PC-3 (cell line): ENCODE results near the gene SVIL. TPM values are rescaled to one million over a fixed set of nuclear protein-coding genes. Genes with fewer than 3 reads are reported as not detected.

ENCODE experiments used
- ATAC-seq: fragments of 200-7000 bp; cut with Tn5 transposase; 2 replicates; pipeline ENCODE4 v1.9.1; 2020; ENCODE audit warnings: mild to moderate bottlenecking, moderate library complexity
- BruUV-seq: library from RNA; stranded (reverse); fragments of 400-500 nt; replicated peaks from 2 replicates; lab custom pipeline; 2021; lab: Mats Ljungman, UMichigan
- CTCF ChIA-PET: fragments of 300-600 bp; sonication (Branson Sonifier 250); formaldehyde crosslinking; loops from one replicate; lab custom pipeline; 2022; ENCODE audit warnings: antibody characterized with exemption; lab: Charles Lee
- POLR2A ChIA-PET: fragments of 300-600 bp; sonication (Branson Sonifier 250); formaldehyde crosslinking; loops from one replicate; lab custom pipeline; 2022; ENCODE audit warnings: antibody characterized with exemption; ENCODE audit not compliant: unreplicated experiment; lab: Charles Lee
- DNase-seq: peaks from one replicate; pipeline ENCODE4 v3.0.0-alpha.2; 2015
- H2AFZ ChIP-seq: fragments of 300-600 bp; sonication (generic); 2 replicates; pipeline ENCODE4 v1.6.0; 2016; ENCODE audit warnings: antibody characterized with exemption, low read length
- H3F3A ChIP-seq: fragments of 300-600 bp; sonication (generic); one replicate; pipeline ENCODE4 v1.6.0; 2017; ENCODE audit warnings: antibody characterized with exemption, low read length, control low read depth, mild to moderate bottlenecking; ENCODE audit not compliant: unreplicated experiment
- H3K27ac ChIP-seq: fragments of 300-600 bp; sonication (generic); 2 replicates; pipeline ENCODE4 v1.5.1; 2016; ENCODE audit warnings: mild to moderate bottlenecking, low read length
- H3K27me3 ChIP-seq: fragments of 300-600 bp; sonication (generic); 2 replicates; pipeline ENCODE4 v1.6.1; 2016; ENCODE audit warnings: low read length, mixed read lengths
- H3K36me3 ChIP-seq: fragments of 300-600 bp; sonication (generic); 2 replicates; pipeline ENCODE4 v1.6.1; 2016; ENCODE audit warnings: low read depth, mixed run types, low read length, mixed read lengths
- H3K4me1 ChIP-seq: fragments of 300-600 bp; sonication (generic); 2 replicates; pipeline ENCODE4 v1.5.1; 2016; ENCODE audit warnings: low read length; ENCODE audit not compliant: insufficient read depth
- H3K4me2 ChIP-seq: fragments of 300-600 bp; sonication (generic); 2 replicates; pipeline ENCODE4 v1.6.0; 2016; ENCODE audit warnings: low read length
- H3K4me3 ChIP-seq: fragments of 300-600 bp; sonication (generic); 2 replicates; pipeline ENCODE4 v1.5.1; 2016; ENCODE audit warnings: mild to moderate bottlenecking, low read length, mixed read lengths
- H3K79me2 ChIP-seq: fragments of 300-600 bp; sonication (generic); 2 replicates; pipeline ENCODE4 v1.6.1; 2017; ENCODE audit warnings: low read length, mixed read lengths
- H3K9ac ChIP-seq: fragments of 300-600 bp; sonication (generic); 2 replicates; pipeline ENCODE4 v1.6.0; 2016; ENCODE audit warnings: mild to moderate bottlenecking, low read length
- H3K9me2 ChIP-seq: fragments of 300-600 bp; sonication (generic); replicated peaks from 2 replicates; pipeline ENCODE4 v1.6.1; 2016; ENCODE audit warnings: mixed run types, low read length, mixed read lengths
- H3K9me3 ChIP-seq: fragments of 300-600 bp; sonication (generic); 2 replicates; pipeline ENCODE4 v1.6.1; 2016; ENCODE audit warnings: low read length, mixed read lengths
- H4K20me1 ChIP-seq: fragments of 300-600 bp; sonication (generic); 2 replicates; pipeline ENCODE4 v1.6.1; 2016; ENCODE audit warnings: low read length, mixed read lengths
- CTCF ChIP-seq: fragments of 300-600 bp; sonication (generic); conservative IDR thresholded peaks from 2 replicates; pipeline ENCODE4 v1.5.1; 2017; ENCODE audit warnings: antibody characterized with exemption, low read depth, mild to moderate bottlenecking, low read length
- EZH2 ChIP-seq: fragments of 300-600 bp; sonication (generic); IDR thresholded peaks from one replicate; pipeline ENCODE4 v1.6.1; 2017; ENCODE audit warnings: antibody characterized with exemption, mild to moderate bottlenecking, low read length; ENCODE audit not compliant: unreplicated experiment
- EZH2phosphoT487 ChIP-seq: fragments of 300-600 bp; sonication (generic); IDR thresholded peaks from 2 replicates; pipeline ENCODE4 v1.6.1; 2018; ENCODE audit warnings: mild to moderate bottlenecking, antibody characterized with exemption, low read length, borderline replicate concordance
- intact Hi-C: fragments of 100-400 bp; cut with micrococcal nuclease; formaldehyde crosslinking; loops from 2 replicates; pipeline ENCODE4 v1.9.0; 2023
- total RNA-seq: library from RNA; depleted of rRNA; stranded (reverse); fragments of >200 nt; gene quantifications from 2 replicates; pipeline ENCODE4 v1.2.3, GENCODE V29; 2014

The SVIL gene
- total RNA-seq, 1 experiment from 2014 or later, result 19.2 TPM

- POLR2A ChIA-PET, result no interaction called here
- Histone ChIP-seq H4K20me1 (no peaks in the 10 kb centered on the region), H2AFZ (no peak overlapping the region), H3K4me2 (no peak overlapping the region), H3K4me3 (no peak overlapping the region), H3K36me3 (no peaks in the 10 kb centered on the region), H3K4me1 (peaks cover 6% of the 10 kb centered on the region; the same call in 1 of the 2 replicates), H3K27me3 (no peaks in the 10 kb centered on the region), H3K9me2 (no peaks in the 10 kb centered on the region), H3K79me2 (no peaks in the 10 kb centered on the region), H3K9me3 (no peaks in the 10 kb centered on the region), H3K27ac (peak overlapping the region; percentile 20; the same call in 1 of the 2 replicates), H3K9ac (no peak overlapping the region), H3F3A (no peaks in the 10 kb centered on the region)
- CTCF ChIA-PET, result no interaction called here
- no TSS peak for BruUV-seq
- ATAC-seq, result no peak
- TF ChIP-seq EZH2 (no peak), CTCF (no peak), EZH2phosphoT487 (no peak)
- DNase-seq, result peak; percentile 48
- intact Hi-C loops, result no loop called here
Observed at GRCh38 chr10:29600067-29600466, 34.7 kb downstream of the SVIL start.

GRCh38 chr10:29598851-29599311 is 35.9 kb downstream of the SVIL start:
- H4K20me1 ChIP-seq, result no peaks in the 10 kb centered on the region
- H3K79me2 ChIP-seq, result no peaks in the 10 kb centered on the region
- ChIA-PET POLR2A (no interaction called here), CTCF (no interaction called here)
- H3K9me3 ChIP-seq, result no peaks in the 10 kb centered on the region
- H3K9ac ChIP-seq, result no peak overlapping the region
- intact Hi-C loops, result no loop called here
- TF ChIP-seq CTCF, result no peak
- TF ChIP-seq EZH2phosphoT487, result no peak
- TF ChIP-seq EZH2, result no peak
- no peaks in the 10 kb centered on the region for H3F3A ChIP-seq
- ATAC-seq (no peak), DNase-seq (no peak)
- no peaks in the 10 kb centered on the region for H3K9me2 ChIP-seq
- BruUV-seq, result no TSS peak
- peaks cover 6% of the 10 kb centered on the region; the same call in 1 of the 2 replicates for H3K4me1 ChIP-seq
- H3K4me2 ChIP-seq, result no peak overlapping the region
- no peak overlapping the region for H2AFZ ChIP-seq
- H3K4me3 ChIP-seq, result no peak overlapping the region
- H3K27ac ChIP-seq, result no peak overlapping the region
- no peaks in the 10 kb centered on the region for H3K27me3 ChIP-seq
- H3K36me3 ChIP-seq, result no peaks in the 10 kb centered on the region

- Histone ChIP-seq H3K4me1 (peaks cover 6% of the 10 kb centered on the region; the same call in 1 of the 2 replicates), H4K20me1 (no peaks in the 10 kb centered on the region), H3K9me3 (no peaks in the 10 kb centered on the region), H3K36me3 (no peaks in the 10 kb centered on the region), H3K27ac (no peak overlapping the region), H3K4me3 (no peak overlapping the region), H3K79me2 (0 out of 2 replicates have a peak, but pooled peaks cover 4% of the 10 kb centered on the region), H3K4me2 (no peak overlapping the region), H3K9ac (no peak overlapping the region), H3K27me3 (no peaks in the 10 kb centered on the region), H3F3A (no peaks in the 10 kb centered on the region), H2AFZ (no peak overlapping the region), H3K9me2 (no peaks in the 10 kb centered on the region)
- DNase-seq (no peak), ATAC-seq (no peak)
- BruUV-seq, result no TSS peak
- POLR2A ChIA-PET, result no interaction called here
- CTCF ChIA-PET, result no interaction called here
- intact Hi-C loops, result no loop called here
- TF ChIP-seq CTCF, result no peak
- no peak for TF ChIP-seq EZH2
- no peak for TF ChIP-seq EZH2phosphoT487
Observed at GRCh38 chr10:29596826-29597225, 37.9 kb downstream of the SVIL start.
